Prostate gland (tissue), 2 donors: ENCODE results near the gene ZNF780A.

Experiments
- CTCF ChIP-seq, 4 experiments: fragments of 200-600 bp in 2 of 4; fragments of 450-650 bp in 2 of 4; sonication (generic) in 2 of 4; IDR thresholded peaks; 1 replicate in 3 of 4; 2 replicates in 1 of 4; pipeline ENCODE4 v1.5.1; 2016 to 2019; ENCODE audit warnings: antibody characterized with exemption in 4 of 4, mild to moderate bottlenecking in 2 of 4, moderate library complexity in 2 of 4
- POLR2A ChIP-seq: fragments of 450-650 bp; IDR thresholded peaks from one replicate; pipeline ENCODE4 v1.6.1; 2016; ENCODE audit warnings: antibody characterized with exemption, mild to moderate bottlenecking

GRCh38 chr19:40070058-40070457 is 20.7 kb downstream of the ZNF780A start:
- TF ChIP-seq POLR2A: no peak
- no peak for TF ChIP-seq CTCF (IDR thresholded peaks at IDR 0.05)
